ENCODE results near the gene MCF2L2. TPM values are rescaled to one million over a fixed set of nuclear protein-coding genes. Genes with fewer than 3 reads are reported as not detected.

MCF2L2 gene
- total RNA-seq, 1 donor from 2014 or later, result 1.2 TPM

GRCh38 chr3:183298701-183299153, 129.7 kb downstream of the MCF2L2 start:
- peaks cover 5% of the 10 kb centered on the region for H3K4me1 ChIP-seq
- no peaks in the 10 kb centered on the region for H3K27me3 ChIP-seq
- H3K27ac ChIP-seq, result no peak overlapping the region
- H3K36me3 ChIP-seq, result no peaks in the 10 kb centered on the region
- H3K9me3 ChIP-seq, result no peaks in the 10 kb centered on the region
- TF ChIP-seq CTCF (IDR thresholded peaks at IDR 0.05), result no peak
- intact Hi-C loops (cut with DNase I), result no loop called here
- no peak overlapping the region for H3K4me3 ChIP-seq
- peak; percentile 78 for ATAC-seq
- DNase-seq, result peak; percentile 80

GRCh38 chr3:183296944-183297343, 131.5 kb downstream of the MCF2L2 start:
- H3K27ac ChIP-seq, result no peak overlapping the region
- DNase-seq (no peak), ATAC-seq (peak; percentile 76)

DNA sequence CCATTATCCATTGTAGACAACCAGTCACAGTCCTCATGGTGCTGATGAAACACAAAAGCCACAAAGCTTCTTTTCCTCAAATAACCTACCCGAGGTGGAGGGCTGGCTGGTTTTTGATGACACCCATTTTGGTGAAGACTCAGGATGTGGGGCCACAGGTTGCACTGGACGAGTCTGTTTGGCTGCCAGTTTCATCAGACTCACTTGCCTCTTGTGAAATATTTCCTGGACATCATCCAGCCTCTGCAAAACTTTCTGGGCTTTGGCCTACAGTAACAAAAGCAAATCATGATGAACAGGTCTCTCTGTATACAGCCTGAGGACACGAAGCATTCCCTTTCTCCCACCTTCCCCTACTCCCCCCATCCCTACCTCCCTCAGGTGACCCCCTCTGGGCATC, 133.2 kb downstream of the MCF2L2 start:
- Histone ChIP-seq H3K9me3 (no peaks in the 10 kb centered on the region), H3K4me3 (no peak overlapping the region), H3K27me3 (no peaks in the 10 kb centered on the region), H3K27ac (no peak overlapping the region), H3K4me1 (peaks cover 5% of the 10 kb centered on the region), H3K36me3 (no peaks in the 10 kb centered on the region)
- peak; percentile 55 for ATAC-seq
- no peak for TF ChIP-seq CTCF (IDR thresholded peaks at IDR 0.05)
- DNase-seq, result no peak
- intact Hi-C loops (cut with DNase I), result no loop called here

More at GRCh38 chr3:183296944-183297343, 131.5 kb downstream of the MCF2L2 start:
- no peak for TF ChIP-seq CTCF (IDR thresholded peaks at IDR 0.05)
- Histone ChIP-seq H3K9me3 (no peaks in the 10 kb centered on the region), H3K27me3 (no peaks in the 10 kb centered on the region), H3K4me1 (peaks cover 5% of the 10 kb centered on the region), H3K4me3 (no peak overlapping the region), H3K36me3 (no peaks in the 10 kb centered on the region)
- intact Hi-C loops (cut with DNase I), result no loop called here

DNA sequence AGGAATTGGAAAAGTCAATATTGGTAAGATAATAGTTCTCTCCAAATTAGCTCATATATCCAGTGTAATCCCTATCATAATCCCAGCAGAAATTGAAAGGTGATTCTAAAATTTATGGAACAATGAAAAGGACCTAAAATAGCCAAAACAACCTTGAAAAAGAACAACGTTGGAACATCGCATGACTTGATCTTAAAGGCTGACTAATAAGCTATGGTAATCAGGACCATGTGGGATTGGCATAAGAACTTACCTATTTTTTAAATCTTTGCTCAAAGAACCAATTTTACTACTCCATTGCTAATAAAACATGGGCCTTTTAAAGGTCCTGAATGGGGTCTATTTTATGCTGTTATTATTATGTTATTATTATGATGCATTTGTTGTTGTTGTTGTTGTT, 134.5 kb downstream of the MCF2L2 start:
- Histone ChIP-seq H3K9me3 (no peaks in the 10 kb centered on the region), H3K27me3 (no peaks in the 10 kb centered on the region), H3K4me1 (peaks cover 5% of the 10 kb centered on the region), H3K36me3 (no peaks in the 10 kb centered on the region), H3K27ac (no peak overlapping the region), H3K4me3 (no peak overlapping the region)
- TF ChIP-seq CTCF (IDR thresholded peaks at IDR 0.05), result no peak
- ATAC-seq, result no peak
- DNase-seq, result no peak
- intact Hi-C loops (cut with DNase I), result no loop called here

DNA sequence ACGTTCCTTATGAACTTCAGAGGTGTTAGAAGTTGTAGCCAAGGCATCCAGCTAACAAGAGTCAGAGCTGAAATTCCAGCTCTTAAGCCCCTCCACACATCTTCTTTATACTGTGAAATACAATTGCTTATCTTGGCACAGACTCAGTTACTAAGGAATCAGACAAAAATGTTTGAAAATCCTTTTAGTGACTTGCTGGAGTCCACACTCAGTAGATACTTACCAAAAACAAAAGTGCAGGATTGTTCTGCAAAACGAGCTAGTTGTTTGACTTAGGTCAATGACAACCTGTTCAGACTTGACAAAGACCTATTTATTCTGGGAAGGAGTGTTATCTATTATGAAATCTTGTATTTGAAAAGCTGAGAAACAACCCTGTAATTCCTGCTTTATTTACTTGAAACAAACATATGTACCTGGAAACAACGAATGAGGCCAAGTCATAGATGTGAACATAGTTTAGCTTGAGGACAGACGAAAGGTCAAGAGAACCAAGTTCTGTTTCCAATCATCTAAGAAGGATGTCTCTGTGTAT, 136.9 kb downstream of the MCF2L2 start:
- Histone ChIP-seq H3K27me3 (no peaks in the 10 kb centered on the region), H3K36me3 (no peaks in the 10 kb centered on the region), H3K9me3 (no peaks in the 10 kb centered on the region), H3K4me3 (no peak overlapping the region), H3K27ac (no peak overlapping the region), H3K4me1 (peaks cover 5% of the 10 kb centered on the region)
- TF ChIP-seq CTCF (IDR thresholded peaks at IDR 0.05), result no peak
- no peak for DNase-seq
- intact Hi-C loops (cut with DNase I), result no loop called here
- no peak for ATAC-seq

DNA sequence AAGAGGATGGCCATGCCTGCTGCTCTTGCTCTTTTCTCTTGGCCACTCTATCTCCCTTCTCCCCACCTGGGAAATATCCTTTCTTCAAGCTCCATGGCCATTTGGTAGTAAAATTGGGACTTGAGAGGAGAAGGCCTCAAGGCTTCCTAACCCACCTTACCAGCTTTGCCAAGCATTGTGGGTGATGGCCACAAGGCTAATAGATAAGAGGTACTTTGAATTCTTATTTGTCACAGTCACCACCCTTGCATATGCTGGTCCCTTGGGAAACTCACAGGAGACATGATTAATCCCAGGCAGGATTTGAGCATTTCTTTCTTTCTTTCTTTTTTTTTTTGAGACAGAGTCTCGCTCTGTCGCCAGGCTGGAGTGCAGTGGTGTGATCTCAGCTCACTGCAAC, 138.2 kb downstream of the MCF2L2 start:
- intact Hi-C loops (cut with DNase I), result no loop called here
- Histone ChIP-seq H3K9me3 (no peaks in the 10 kb centered on the region), H3K4me3 (no peak overlapping the region), H3K36me3 (no peaks in the 10 kb centered on the region), H3K4me1 (peaks cover 5% of the 10 kb centered on the region), H3K27me3 (no peaks in the 10 kb centered on the region), H3K27ac (no peak overlapping the region)
- ATAC-seq, result no peak
- TF ChIP-seq CTCF (IDR thresholded peaks at IDR 0.05), result no peak
- DNase-seq, result no peak

Measured in upper lobe of right lung (tissue), 1 donor.